UCSD-AML1 (cell line): ENCODE results near the gene LNX1.

Source experiments
- DNase-seq: peaks from one replicate; lab custom pipeline; 2025; ENCODE audit not compliant: unreplicated experiment; lab: John Stamatoyannopoulos, UW

LNX1 gene

GRCh38 chr4:53536328-53536727 lies 55.0 kb downstream of the LNX1 start:
- DNase-seq: no peak

GRCh38 chr4:53535567-53535966 lies 55.7 kb downstream of the LNX1 start:
- no peak for DNase-seq

GRCh38 chr4:53534684-53535083 lies 56.6 kb downstream of the LNX1 start:
- DNase-seq: no peak

GRCh38 chr4:53532521-53532920 lies 58.8 kb downstream of the LNX1 start:
- no peak for DNase-seq

GRCh38 chr4:53531585-53532224 lies 59.6 kb downstream of the LNX1 start:
- no peak for DNase-seq

GRCh38 chr4:53529025-53529424 lies 62.3 kb downstream of the LNX1 start:
- no peak for DNase-seq

GRCh38 chr4:53527930-53528329 lies 63.4 kb downstream of the LNX1 start:
- DNase-seq: no peak

- DNase-seq: no peak
Measured at GRCh38 chr4:53527326-53527725, 64.0 kb downstream of the LNX1 start.

- DNase-seq: no peak
Measured at GRCh38 chr4:53522334-53522733, 69.0 kb downstream of the LNX1 start.

- no peak for DNase-seq
Measured at GRCh38 chr4:53520116-53520515, 71.2 kb downstream of the LNX1 start.

- DNase-seq: no peak
Measured at GRCh38 chr4:53518807-53519206, 72.5 kb downstream of the LNX1 start.

- no peak for DNase-seq
Measured at GRCh38 chr4:53515076-53515475, 76.2 kb downstream of the LNX1 start.

GRCh38 chr4:53514509-53514908 lies 76.8 kb downstream of the LNX1 start:
- DNase-seq: no peak

- no peak for DNase-seq
Measured at GRCh38 chr4:53512608-53513007, 78.7 kb downstream of the LNX1 start.

- DNase-seq: no peak
Measured at GRCh38 chr4:53511014-53511413, 80.3 kb downstream of the LNX1 start.

GRCh38 chr4:53510321-53510720 lies 81.0 kb downstream of the LNX1 start:
- DNase-seq: no peak

- DNase-seq: no peak
Measured at GRCh38 chr4:53508446-53508845, 82.8 kb downstream of the LNX1 start.

GRCh38 chr4:53507671-53508286 lies 83.5 kb downstream of the LNX1 start:
- no peak for DNase-seq

GRCh38 chr4:53507058-53507457 lies 84.2 kb downstream of the LNX1 start:
- no peak for DNase-seq

GRCh38 chr4:53505947-53506346 lies 85.3 kb downstream of the LNX1 start:
- DNase-seq: no peak

GRCh38 chr4:53502094-53502493 lies 89.2 kb downstream of the LNX1 start:
- DNase-seq: no peak

- no peak for DNase-seq
Measured at GRCh38 chr4:53501561-53501960, 89.7 kb downstream of the LNX1 start.

GRCh38 chr4:53500546-53500945 lies 90.7 kb downstream of the LNX1 start:
- no peak for DNase-seq
